GM21825 (cell line): ENCODE data around the gene MGME1.

Experiments used
- ATAC-seq: cut with Tn5 transposase; IDR thresholded peaks from one replicate; pipeline ENCODE4 v1.9.1; 2021; ENCODE audit warnings: mild to moderate bottlenecking, moderate library complexity; ENCODE audit not compliant: unreplicated experiment

MGME1 gene

DNA sequence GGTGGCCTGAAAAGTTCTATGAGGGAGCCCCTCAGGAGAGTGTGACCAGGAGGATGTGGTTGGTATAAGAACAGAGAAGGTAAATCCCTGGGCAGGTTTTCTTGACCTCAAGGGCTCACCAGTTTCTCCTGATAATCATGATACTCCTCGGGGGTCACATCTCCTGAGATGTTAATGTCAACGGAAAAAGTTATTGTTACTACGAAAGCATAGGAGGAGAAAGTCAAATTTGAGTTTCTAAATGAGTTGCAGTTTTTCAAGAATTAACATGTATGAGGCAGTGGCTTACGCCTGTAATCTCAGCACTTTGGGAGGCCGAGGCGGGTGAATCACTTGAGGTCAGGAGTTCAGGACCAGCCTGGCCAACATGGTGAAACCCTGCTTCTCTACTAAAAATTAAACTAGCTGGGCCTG lies 23.4 kb downstream of the MGME1 start:
- ATAC-seq: peak; percentile 51

DNA sequence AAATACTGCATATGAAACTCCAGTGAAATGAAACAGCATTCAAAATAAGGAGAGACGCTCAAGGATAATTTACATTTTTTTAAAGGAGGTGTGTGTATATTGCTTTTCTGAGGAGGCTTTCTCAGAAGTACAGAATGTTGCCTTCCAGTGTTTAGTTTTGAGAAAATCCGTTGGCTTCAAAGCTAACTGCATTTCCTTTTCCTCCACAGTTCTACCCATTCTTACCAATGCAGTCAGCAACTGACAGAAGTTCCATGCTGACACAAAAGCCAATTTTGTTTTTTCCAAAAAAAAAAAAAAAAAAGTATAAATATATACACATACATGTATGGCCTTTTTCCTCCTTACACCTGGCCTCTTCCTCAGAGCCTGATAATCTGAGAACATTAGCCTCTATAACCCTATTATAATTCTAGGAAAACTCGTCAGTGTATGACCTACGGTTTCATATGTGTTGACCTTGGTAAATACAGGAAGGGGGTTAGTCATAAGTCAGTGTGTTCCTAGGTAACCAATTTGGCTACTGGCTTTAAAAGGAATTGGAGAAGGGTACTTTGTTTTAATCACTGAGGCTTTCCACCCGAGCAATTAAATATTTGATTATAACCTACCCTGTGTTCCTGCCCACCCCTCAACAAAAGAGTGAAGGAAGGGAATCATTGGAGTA lies 24.2 kb downstream of the MGME1 start:
- no peak for ATAC-seq

DNA sequence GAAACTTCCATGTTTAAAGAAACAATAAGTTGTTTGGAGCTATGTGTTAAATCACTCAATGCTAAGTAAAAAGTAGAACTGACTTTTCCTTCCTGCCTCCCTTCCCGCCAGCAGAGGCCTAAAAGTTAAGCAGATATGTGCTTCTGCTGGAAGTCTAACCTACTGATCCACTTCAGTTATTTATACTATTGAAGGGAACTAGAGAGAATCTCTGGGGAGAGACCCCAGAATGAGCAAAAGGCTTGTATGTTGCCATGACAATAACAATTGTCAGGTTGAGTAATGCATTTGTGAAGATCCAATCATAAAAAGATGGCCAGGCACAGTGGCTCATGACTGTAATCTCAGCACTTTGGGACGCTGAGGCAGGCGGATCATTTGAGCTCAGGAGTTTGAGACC lies 24.7 kb downstream of the MGME1 start:
- ATAC-seq: no peak

DNA sequence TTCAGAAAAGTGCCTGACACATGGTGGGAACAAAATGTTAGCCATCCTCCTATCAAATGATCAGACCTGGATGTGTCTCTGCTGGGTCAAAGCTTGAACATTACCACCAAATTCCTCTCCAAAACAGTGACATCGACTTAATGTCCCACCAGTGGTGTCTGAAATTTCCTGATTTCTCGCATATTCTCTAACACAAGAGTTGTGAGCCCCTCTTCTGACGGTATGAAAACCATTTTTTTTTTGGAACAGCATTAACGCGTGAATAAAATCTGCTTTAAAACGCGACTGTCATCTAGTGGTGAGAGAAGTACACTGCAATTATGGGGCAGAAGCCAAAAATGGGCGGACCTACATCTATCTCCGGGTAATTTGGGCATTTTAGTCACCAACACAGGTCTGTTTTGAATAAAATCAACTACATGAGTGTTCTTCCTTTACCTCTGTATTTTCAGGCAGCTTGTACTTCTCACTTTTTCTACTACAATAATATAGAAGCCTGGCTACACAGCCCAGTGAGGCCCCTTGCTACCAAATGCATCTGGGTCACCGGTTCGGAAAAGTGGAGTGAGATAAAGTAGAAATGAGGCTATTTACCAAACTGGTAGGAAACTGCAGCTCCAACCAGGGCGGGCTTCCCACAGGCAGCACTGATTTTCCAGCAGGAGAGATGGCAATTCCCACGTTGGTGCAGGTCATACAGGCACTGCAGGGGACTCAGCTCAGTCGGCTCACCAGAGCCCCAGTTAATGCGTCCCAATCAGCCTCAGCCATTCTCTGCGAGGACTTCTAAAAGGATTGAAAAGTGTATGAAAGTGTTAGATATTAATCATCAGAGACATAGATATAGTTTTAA lies 27.4 kb downstream of the MGME1 start:
- no peak for ATAC-seq

DNA sequence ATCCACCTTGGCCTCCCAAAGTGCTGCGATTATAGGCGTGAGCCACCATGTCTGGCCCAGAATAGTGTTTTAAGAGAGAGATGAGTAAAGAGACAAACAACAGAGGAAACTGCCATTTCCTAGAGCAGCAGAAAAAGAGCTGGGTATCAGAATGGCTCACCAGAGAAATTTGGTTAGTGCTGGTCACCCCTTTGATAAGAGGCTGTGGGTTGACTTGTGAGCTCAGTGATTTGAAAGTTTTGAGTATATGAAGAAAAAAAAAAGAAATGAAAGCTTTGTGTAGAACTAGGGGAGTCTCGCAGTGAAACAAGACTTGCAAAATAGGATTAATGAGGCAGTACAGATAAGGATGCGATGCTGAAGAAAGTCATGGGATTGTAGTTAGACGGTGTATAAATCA lies 29.6 kb downstream of the MGME1 start:
- ATAC-seq: no peak

DNA sequence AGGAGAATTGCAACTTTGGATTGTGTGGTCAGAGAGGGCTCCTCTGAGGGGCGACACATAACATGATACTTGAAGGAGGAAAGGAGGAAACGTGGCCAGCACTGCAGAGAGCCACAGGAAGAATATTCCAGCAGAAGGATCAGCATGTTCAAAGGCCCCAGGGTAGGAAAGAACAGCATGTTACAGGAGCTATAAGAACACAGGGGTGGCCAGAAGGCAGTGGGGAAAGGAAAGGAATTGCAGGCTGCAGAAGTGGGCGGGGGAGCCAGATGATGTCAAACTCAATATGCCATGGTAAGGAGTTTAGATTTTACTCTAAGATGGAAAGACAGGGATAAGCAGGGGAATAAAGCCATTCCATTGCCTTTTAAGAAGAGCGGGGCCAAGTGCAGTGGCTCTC lies 30.7 kb downstream of the MGME1 start:
- ATAC-seq: no peak

DNA sequence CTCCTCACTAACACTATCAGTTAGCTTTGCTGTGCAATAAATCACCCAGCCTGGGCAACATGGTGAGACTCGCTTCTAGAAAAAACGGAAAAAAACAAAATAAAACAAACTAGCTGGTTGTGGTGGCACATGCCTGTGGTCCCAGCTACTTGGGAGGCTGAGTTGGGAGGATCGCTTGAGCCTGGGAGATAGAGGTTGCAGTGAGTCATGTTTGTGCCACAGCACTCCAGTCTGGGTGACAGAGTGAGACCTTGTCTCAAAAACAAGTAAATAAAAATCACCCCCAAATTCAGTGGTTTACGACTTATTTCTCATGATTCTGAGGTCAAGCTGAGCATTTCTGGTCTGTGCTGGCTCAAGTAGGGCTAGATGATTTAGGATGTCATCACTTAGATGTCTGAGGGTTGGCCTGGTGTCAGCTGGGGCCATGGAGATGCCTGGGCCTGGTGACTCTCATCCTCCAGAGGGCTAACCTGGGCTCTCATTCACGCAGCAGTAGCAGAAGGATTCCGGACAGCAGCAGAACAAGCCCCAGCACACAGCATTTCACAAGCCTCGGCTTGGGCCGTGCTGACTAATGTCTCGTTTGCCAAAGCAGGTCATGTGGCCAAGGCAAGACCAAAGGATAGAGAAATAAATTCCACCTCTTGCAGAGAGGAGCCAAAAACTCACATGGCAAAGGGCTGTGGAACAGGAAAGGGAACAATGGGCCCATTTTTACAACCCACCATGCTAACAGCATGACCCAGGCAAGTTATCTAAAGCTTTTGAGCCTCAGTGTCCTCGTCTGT lies 32.5 kb downstream of the MGME1 start:
- no peak for ATAC-seq

DNA sequence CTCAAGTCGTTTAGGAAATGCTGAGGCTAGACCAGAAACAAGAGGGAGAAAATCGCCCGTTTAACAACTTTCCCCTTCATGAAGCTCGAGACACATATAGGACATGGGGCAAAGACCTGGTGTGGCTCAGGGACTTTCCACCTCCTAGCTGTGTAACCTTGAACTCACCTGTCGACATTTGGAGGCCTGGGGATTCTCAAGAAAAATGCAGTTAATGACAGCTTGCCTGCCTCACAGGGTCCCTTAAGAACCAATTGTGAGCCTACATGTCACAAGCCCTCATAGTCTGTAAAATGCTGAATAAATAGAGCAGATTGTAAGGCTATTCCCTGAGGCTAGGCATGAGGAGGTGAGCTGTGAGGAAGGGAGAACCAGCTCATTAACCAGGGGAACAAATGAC lies 35.1 kb downstream of the MGME1 start:
- ATAC-seq: no peak

DNA sequence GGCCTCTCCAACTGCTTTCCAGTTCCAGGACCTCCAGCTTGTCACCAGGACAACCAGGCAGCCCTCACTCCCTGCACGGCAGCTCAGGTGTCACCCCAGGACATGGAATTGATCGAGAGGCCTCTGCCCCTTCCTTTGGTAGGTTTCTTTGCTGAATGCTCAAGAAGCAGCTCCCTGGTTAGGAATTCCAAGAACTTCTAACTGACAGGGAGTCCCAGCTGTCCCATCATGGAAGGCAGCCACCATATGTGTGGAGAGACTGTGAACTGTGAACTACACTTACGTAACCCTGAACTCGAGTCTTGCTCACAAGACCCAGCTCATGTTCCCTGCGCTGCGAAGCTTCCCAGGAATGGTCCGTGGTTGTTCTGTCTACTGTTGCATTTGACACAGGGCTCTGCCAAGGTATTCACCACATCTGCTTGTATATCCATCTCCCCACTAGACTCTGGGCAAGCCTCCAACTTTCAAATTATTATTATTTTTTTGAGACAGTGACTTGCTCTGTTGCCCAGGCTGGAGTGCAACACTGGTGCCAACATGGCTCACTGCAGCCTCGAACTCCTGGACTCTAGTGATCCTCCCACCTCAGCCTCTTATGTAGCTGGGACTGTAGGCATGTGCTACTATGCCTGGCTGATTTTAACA lies 35.7 kb downstream of the MGME1 start:
- no peak for ATAC-seq

DNA sequence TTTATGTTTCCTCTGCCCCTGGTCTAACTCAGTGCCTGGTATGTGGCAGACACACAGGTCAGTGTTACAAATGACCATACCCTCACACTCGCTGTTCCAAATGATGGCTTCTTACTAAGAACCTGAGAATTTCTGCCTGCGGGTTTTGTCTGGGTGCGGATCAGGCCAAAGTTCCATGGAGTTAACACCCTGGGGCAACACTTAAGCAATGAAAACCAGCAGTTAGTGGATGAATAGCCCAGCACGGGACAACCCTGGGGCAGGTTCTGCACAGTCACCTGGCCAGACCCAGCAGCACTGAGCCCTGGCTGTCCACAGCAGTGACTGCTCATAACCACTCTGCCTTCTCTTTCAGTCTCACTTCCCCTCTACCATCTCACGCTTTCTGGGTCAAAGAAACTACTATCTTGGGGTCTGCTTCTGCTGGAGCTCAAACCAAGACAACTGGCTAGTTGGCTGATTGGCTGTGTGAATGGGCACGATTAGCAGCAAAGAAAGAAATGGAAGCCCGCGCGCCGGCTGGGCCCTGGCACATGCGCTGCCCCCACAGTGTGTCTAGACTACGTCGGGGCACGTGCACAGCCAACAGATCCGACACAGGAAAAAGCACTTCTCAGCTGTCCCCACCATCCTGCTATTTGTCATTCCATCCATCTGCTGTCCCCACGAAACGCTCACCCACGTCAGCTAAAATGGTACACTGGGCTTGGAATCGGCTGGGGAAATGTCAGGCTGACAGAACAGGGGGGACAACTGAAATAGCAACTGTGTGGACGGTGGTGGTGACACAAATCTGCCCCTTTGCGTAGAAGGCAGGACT lies 36.6 kb downstream of the MGME1 start:
- peak; percentile 95 for ATAC-seq

DNA sequence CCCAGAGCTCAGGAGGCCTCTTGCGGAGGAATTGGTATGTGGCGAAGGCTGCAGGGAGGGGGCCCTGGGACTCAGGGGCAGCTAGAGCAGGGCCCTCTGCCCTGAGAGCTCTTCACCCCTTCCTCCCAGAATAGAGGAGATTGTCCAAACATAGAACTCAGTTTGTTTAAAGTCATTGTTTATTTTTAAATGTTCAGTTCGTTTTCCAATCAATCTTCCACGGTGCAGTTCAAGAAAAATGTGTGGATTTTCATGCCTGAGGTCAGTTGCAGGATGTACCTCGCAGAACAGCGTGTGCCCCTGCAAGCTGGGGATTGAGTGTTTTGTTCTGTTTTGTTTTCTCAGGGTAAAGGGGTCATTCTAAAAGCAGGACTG lies 37.2 kb downstream of the MGME1 start:
- ATAC-seq: no peak

DNA sequence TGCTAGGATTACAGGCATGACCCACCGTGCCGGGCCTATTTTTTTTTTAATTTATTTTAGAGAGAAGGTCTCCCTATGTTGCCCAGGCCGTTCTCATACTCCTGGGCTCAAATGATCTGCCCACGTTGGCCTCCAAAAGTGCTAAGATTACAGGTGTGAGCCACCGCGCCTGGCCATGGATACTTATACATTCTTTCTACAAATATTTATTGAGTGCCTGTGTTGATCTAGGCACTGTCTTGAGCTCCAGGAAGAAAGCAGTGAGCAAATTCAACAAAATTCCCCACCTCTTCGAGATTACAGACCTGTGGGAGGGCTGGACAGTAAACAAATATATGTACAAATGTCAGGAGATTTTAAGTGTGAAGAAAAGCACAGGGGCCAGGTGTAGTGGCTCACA lies 37.9 kb downstream of the MGME1 start:
- no peak for ATAC-seq

DNA sequence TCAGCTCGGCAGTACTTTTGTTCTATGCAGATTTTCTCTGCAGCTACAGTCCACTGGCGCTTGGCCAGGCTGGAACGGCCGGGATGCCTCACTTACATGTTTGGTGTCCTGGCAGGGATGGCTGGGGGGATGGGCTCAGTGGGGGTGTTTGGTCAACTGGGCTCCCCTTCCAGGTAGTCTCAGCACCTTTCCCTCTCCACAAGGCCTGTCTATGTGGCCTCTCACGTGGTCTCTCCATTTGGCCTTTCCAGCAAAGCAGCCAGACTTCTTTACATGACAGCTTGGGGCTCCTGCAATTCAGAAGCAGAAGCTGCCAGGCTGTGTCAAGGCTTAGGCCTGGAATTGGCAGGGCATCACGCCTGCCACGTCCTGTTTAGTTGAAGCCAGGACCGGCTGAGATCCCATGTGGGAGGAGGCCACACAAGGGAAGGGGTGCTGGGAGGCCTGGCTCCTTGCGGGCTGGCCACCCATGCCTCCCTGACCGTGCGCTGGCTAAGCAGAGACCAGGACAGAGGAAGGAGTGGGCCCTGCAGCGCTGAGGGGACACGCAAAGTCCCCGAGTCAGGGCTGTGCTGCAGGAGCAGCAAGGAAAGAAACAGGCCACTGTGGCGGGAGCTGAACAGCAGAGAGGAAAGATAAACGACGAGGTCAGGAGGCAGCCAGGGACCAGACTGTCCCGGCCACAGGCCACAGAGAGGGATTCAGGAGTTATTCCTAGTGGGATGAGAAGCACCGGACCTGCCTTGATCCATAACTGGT lies 38.9 kb downstream of the MGME1 start:
- ATAC-seq: no peak

DNA sequence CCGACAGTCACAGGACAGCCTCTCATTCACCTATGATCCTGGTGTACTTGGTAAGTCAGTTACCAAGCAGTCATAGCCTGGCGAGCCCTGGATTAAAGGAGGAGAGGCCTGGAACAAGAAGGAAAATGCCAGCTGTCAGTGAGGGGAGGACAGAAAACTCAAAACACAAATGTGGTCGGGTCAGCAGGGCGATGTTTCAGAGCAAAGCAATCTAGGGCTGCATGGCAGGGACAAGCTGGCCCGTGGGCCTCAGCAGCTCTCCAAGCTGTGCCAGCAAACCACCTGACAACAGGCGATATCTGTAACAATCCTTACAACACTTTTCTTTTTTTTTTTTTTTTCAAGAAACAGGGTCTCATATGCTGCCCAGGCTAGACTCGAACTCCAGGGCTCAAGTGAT lies 40.3 kb downstream of the MGME1 start:
- no peak for ATAC-seq

DNA sequence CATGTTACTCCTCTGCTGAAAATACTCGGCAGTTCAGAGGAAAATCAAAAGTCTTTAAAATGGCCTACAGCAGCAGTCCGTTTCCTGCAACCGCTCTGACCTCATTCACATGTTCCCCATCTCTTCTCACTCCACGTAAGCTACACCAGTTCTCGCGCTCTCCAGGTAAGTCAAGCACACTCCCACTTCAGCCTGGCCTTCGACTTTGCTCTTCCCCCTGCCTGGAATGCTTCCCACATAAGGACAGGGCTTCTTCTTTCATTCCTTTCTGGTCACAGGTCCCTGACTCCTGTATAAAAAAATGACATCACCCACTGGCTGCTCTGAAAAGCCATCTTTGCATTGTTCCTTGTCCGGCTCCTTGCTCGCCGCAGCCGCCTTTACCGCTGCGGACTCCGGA lies 42.7 kb downstream of the MGME1 start:
- ATAC-seq: no peak

DNA sequence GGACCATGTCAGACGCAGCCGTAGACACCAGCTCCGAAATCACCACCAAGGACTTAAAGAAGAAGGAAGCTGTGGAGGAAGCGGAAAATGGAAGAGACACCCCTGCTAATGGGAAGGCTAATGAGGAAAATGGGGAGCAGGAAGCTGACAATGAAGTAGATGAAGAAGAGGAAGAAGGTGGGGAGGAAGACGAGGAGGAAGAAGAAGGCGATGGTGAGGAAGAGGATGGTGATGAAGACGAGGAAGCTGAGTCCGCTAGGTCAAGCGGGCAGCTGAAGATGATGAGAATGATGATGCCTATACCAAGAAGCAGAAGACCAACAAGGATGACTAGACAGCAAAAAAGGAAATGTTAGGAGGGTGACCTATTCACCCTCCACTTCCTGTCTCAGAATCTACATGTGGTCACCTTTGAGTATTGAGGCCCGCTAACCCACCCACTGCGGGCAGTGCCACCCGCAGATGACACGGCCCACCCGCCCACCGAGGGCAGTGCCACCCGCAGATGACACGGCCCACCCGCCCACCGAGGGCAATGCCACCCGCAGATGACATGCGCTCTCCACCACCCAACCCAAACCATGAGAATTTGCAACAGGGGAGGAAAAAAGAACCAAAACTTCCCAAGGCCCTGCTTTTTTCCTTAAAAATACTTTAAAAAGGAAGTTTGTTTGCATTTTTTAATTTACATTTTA lies 43.3 kb downstream of the MGME1 start:
- ATAC-seq: no peak

DNA sequence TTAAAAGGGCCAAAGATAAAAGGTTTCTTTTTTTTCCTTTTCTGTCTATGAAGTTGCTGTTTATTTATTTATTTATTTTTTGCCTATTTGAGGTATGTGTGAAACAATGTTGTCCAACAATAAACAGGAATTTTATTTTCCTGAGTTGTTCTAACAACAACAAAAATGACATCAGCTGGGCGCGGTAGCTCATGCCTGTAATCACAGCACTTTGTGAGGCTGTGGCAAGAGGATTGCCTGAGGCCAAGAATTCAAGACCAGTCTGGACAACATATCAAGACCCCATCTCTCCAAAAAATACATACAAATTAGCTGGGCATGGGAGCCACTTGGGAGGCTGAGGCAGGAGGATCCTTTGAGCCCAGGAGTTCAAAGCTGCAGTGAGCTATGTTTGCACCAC lies 44.1 kb downstream of the MGME1 start:
- no peak for ATAC-seq

DNA sequence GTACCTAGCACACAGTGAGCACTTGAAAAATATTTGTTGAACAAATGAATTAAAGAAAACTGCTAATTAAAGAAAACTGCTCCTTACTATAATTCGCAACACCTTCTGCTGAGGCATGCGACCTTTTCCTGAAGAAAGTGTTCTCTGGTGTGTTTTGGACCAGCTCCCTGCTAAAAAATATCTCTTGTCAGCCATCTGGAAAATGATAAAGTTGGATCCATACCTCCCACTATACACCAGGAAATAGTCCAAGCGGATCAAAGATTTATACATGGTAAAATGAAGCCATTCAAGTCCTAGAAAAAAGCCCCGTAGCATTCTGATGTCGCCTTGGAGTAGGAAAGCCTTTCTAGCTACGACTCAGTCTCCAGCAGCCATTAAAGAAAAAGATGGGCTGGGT lies 45.6 kb downstream of the MGME1 start:
- ATAC-seq: no peak

DNA sequence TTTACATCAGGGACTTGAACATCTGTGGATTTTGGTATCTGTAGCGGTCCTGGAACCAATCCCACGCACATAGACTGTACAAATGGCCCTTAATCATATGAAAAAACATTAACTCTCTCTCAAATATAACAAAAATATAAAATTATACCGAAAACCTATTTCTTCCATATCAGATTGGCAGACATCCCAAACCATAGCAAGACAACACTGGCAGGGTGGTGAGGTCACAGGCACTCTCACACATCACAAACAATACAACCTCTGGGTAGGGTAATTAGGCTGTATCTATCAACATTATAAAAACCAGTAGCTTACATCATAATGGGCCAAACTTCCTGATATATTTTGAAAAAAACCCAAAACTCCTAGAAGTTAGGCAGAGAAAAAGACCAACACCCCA lies 48.0 kb downstream of the MGME1 start:
- ATAC-seq: no peak
